ENCODE results near the gene C16orf95. TPM values are rescaled to one million over a fixed set of nuclear protein-coding genes. Genes with fewer than 3 reads are reported as not detected.

C16orf95 gene
- total RNA-seq, 2 experiments from 2014 or later, result 9.9 to 11.4 TPM

DNA sequence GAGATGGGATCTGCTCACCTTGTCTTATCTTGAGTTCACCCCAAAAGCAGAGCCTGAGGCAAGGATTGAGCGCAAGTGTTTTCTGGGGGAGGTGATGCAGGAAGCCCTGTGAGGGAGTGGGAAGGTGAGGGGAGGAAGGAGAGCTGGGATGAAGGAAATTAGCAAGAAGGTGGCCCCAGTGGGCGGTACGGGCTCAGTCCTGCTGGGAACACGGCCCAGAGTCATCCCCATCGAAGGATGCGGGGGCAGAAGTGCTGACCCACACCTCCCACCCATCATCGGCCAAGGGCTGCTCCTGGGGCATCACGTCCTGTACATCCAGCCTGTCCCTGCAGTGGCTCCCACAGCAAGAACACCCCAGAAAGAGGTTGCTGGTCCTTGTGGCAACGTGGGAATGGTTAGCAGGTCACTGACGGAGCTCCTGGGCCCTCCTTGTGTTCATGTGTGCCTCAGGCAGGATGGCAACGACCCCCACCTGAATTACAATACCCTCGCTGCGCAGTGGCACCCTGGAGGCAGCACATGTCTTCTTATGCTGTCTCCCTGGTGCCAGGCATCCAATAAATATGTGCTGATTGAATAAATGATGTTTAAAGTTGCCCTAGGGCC lies 18.2 kb downstream of the C16orf95 start:
- Mint-ChIP-seq H3K4me1 (peaks cover 8% of the 10 kb centered on the region), H3K27ac (no peak overlapping the region), H3K36me3 (peaks cover 1% of the 10 kb centered on the region), H3K9me3 (no peaks in the 10 kb centered on the region), H3K4me3 (no peak overlapping the region), H3K27me3 (no peaks in the 10 kb centered on the region)
- DNase-seq, result no peak

- H3K27ac Mint-ChIP-seq, result no peak overlapping the region
- H3K9me3 Mint-ChIP-seq, result no peaks in the 10 kb centered on the region
- peaks cover 1% of the 10 kb centered on the region for H3K36me3 Mint-ChIP-seq
- DNase-seq, result peak; percentile 26
- no peaks in the 10 kb centered on the region for H3K27me3 Mint-ChIP-seq
- no peak overlapping the region for H3K4me3 Mint-ChIP-seq
- H3K4me1 Mint-ChIP-seq, result peaks cover 2% of the 10 kb centered on the region
Observed at GRCh38 chr16:87297918-87298631, 19.1 kb downstream of the C16orf95 start.

DNA sequence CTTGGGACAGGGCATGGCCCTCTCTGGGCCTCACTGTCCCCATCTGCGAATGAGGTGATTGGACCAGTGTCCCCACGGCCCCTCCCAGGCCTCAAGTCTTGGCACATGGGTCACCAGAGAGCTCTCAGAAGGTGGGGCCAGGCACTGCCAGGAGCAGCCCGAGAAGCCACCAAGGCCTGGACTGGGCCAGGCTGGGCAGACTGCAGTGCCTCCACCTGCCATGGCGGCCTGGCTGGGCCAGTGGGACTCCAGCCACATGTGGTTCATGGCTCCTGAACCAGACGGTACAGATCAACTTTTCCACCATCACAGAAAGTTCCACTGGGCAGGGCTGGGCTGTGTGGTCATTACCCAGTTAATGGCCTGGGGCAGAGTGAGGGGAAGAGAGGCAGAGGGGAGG lies 19.8 kb downstream of the C16orf95 start:
- no peak overlapping the region for H3K27ac Mint-ChIP-seq
- no peaks in the 10 kb centered on the region for H3K4me1 Mint-ChIP-seq
- no peaks in the 10 kb centered on the region for H3K9me3 Mint-ChIP-seq
- H3K4me3 Mint-ChIP-seq, result no peak overlapping the region
- no peak for DNase-seq
- no peaks in the 10 kb centered on the region for H3K27me3 Mint-ChIP-seq
- peaks cover 5% of the 10 kb centered on the region for H3K36me3 Mint-ChIP-seq

DNA sequence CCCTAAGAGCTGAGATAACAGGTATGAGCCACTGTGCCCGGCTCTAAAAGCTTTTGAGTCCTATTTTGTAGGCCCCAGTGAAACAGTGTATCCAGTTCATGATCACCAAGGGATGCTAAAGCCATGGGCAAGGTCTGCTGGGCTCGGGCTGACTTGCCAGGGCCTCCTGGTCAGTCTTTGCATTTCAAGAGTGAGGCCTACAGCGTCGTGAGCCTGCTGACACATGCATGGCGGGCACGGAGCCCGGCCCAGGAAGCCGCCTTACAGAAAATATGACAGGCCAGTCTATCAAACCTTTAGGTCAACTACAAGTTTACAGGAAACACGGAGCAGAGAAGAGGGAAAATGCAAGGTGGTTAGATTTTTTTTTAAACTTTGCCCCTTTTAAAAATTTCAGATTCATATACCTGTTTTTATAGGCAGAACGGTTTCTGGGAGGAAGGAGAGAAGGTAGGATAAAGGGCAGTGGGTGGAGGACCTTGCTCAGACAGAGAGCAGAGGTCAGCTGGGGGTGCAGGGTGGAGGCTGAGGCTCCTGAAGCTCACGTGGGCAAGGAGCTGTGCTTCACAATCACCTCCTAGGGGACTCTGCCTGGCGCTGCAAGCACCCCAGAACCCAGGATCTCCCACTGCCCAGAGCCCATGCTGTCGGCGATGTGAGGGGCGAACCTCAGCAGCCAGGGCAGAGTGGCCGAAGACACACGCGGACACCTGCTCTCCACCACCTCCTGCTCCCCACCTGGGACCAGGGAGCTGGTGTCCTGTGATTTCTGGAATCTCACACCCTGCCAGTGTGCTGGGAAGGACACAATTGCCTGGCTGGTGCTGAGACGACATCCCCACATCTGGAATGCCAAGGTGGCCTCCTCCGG lies 21.3 kb downstream of the C16orf95 start:
- Mint-ChIP-seq H3K4me1 (no peaks in the 10 kb centered on the region), H3K27ac (no peak overlapping the region), H3K36me3 (peaks cover 8% of the 10 kb centered on the region)

GRCh38 chr16:87295259-87295658 lies 21.9 kb downstream of the C16orf95 start:
- Mint-ChIP-seq H3K36me3 (peaks cover 8% of the 10 kb centered on the region), H3K4me3 (no peak overlapping the region), H3K27ac (no peak overlapping the region), H3K27me3 (no peaks in the 10 kb centered on the region), H3K9me3 (peaks cover 1% of the 10 kb centered on the region), H3K4me1 (no peaks in the 10 kb centered on the region)
- DNase-seq, result no peak

More for the DNA sequence above, 21.3 kb downstream of the C16orf95 start:
- Mint-ChIP-seq H3K4me3 (no peak overlapping the region), H3K27me3 (no peaks in the 10 kb centered on the region), H3K9me3 (peaks cover 1% of the 10 kb centered on the region)
- DNase-seq, result no peak

- Mint-ChIP-seq H3K4me3 (no peak overlapping the region), H3K36me3 (peaks cover 8% of the 10 kb centered on the region), H3K9me3 (peaks cover 1% of the 10 kb centered on the region), H3K27ac (no peak overlapping the region), H3K4me1 (no peaks in the 10 kb centered on the region), H3K27me3 (no peaks in the 10 kb centered on the region)
- DNase-seq, result no peak
Observed at GRCh38 chr16:87293990-87294389, 23.2 kb downstream of the C16orf95 start.

GRCh38 chr16:87291944-87292343 lies 25.2 kb downstream of the C16orf95 start:
- Mint-ChIP-seq H3K4me3 (no peak overlapping the region), H3K9me3 (peaks cover 7% of the 10 kb centered on the region), H3K4me1 (no peaks in the 10 kb centered on the region), H3K27me3 (no peaks in the 10 kb centered on the region), H3K36me3 (peaks cover 6% of the 10 kb centered on the region), H3K27ac (no peak overlapping the region)
- no peak for DNase-seq

- no peak overlapping the region for H3K27ac Mint-ChIP-seq
- H3K27me3 Mint-ChIP-seq, result no peaks in the 10 kb centered on the region
- no peak overlapping the region for H3K4me3 Mint-ChIP-seq
- H3K4me1 Mint-ChIP-seq, result no peaks in the 10 kb centered on the region
- DNase-seq, result no peak
- H3K36me3 Mint-ChIP-seq, result peaks cover 13% of the 10 kb centered on the region
- H3K9me3 Mint-ChIP-seq, result peaks cover 13% of the 10 kb centered on the region
Observed at GRCh38 chr16:87288753-87289362, 28.3 kb downstream of the C16orf95 start.

DNA sequence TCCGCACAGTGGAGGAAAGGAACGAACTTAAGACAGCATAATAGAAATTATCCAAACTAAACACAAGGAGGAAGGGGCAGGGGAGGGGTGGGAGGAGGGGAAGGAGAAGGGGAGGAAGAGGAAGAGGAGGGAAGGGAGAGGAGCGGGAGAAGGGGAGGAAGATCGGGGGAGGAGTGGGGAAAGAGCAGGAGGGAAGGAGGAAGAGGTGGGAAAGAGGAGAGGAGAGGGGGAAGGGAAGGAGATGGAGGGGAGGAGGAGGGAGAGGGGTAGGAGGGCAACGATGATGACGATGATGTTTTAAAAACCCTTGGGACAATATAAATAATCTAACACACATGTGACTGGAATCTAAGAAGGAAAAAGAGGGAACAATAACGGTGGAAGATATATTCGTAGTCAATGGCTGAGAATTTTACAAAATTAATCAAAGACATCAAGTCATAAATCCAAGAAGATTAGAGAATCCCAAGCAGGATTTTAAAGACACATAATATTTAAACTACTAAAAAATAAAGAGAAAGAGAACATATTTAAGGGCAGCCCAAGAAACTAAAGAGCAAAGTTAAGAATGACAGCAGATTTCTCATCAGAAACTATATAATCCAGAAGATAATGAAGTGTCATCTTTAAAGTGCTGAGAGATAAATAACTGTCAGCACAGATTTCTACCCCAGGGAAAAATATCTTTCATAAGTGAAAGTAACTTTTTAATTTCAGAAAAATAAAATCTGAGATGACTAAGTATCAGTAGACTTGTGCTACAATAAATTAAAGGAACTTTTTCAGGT lies 30.2 kb downstream of the C16orf95 start:
- Mint-ChIP-seq H3K36me3 (peaks cover 8% of the 10 kb centered on the region), H3K9me3 (peaks cover 12% of the 10 kb centered on the region), H3K27ac (no peak overlapping the region), H3K27me3 (no peaks in the 10 kb centered on the region), H3K4me1 (no peaks in the 10 kb centered on the region), H3K4me3 (no peak overlapping the region)
- DNase-seq, result no peak

DNA sequence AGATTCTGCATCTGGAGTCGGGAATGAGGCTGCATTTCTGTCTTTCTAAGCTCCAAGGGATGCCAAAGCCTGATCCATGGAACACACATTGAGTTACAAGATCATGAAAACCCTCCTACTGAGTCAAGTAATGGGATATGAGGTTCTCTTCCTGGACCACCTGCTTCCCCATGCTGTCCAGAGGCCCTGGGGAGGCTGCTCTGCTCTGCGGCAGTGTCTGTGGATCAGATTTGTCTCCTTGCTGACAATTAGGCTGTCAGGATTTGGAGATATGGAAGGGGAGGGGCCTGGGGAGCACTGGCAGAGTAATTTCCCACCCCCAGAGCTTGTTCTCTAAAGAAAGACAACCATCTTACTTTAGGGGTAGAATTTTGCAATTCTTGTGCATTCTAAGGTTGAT lies 33.0 kb downstream of the C16orf95 start:
- H3K27me3 Mint-ChIP-seq, result peaks cover under 1% of the 10 kb centered on the region
- H3K36me3 Mint-ChIP-seq, result peaks cover 7% of the 10 kb centered on the region
- DNase-seq, result no peak
- no peak overlapping the region for H3K27ac Mint-ChIP-seq
- H3K9me3 Mint-ChIP-seq, result peaks cover 12% of the 10 kb centered on the region
- H3K4me3 Mint-ChIP-seq, result no peak overlapping the region
- H3K4me1 Mint-ChIP-seq, result no peaks in the 10 kb centered on the region

- H3K9me3 Mint-ChIP-seq, result no peaks in the 10 kb centered on the region
- no peaks in the 10 kb centered on the region for H3K36me3 Mint-ChIP-seq
- no peak overlapping the region for H3K27ac Mint-ChIP-seq
- no peak overlapping the region for H3K4me3 Mint-ChIP-seq
- H3K27me3 Mint-ChIP-seq, result peaks cover 14% of the 10 kb centered on the region
- peaks cover 7% of the 10 kb centered on the region for H3K4me1 Mint-ChIP-seq
- DNase-seq, result no peak
Observed at GRCh38 chr16:87279094-87279658, 38.0 kb downstream of the C16orf95 start.

- Mint-ChIP-seq H3K4me3 (no peak overlapping the region), H3K4me1 (peaks cover 7% of the 10 kb centered on the region), H3K36me3 (no peaks in the 10 kb centered on the region), H3K9me3 (no peaks in the 10 kb centered on the region), H3K27ac (no peak overlapping the region), H3K27me3 (peaks cover 14% of the 10 kb centered on the region)
- DNase-seq, result peak; percentile 60
Observed at GRCh38 chr16:87278191-87279093, 38.8 kb downstream of the C16orf95 start.

DNA sequence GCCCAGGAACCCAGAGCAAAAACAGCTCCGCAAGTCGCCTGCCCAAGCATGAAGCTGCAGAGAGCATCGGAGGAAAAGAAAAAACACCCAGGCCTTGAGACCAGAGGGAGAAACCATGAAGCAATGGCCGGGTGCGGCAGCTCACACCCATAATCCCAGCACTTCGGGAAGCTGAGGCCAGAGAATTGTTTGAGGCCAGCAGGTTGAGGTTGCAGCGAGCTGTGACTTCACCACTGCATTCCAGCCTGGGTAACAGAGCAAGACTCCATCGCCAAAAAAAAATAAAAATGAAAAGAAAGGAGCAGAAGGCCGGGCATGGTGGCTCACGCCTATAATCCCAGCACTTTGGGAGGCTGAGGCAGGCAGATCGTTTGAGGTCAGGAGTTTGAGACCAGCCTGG lies 40.3 kb downstream of the C16orf95 start:
- Mint-ChIP-seq H3K27me3 (peaks cover 14% of the 10 kb centered on the region), H3K9me3 (no peaks in the 10 kb centered on the region), H3K4me1 (peaks cover 7% of the 10 kb centered on the region), H3K27ac (no peak overlapping the region), H3K36me3 (no peaks in the 10 kb centered on the region), H3K4me3 (no peak overlapping the region)
- DNase-seq, result no peak
